GM19455 (cell line): ENCODE data around the gene SAXO1.
A peak's percentile ranks its signal among the peaks of the same experiment; 100 is the strongest.

ENCODE experiments used
- ATAC-seq: cut with Tn5 transposase; IDR thresholded peaks from one replicate; pipeline ENCODE4 v1.9.1; 2021; ENCODE audit not compliant: unreplicated experiment

SAXO1 gene

DNA sequence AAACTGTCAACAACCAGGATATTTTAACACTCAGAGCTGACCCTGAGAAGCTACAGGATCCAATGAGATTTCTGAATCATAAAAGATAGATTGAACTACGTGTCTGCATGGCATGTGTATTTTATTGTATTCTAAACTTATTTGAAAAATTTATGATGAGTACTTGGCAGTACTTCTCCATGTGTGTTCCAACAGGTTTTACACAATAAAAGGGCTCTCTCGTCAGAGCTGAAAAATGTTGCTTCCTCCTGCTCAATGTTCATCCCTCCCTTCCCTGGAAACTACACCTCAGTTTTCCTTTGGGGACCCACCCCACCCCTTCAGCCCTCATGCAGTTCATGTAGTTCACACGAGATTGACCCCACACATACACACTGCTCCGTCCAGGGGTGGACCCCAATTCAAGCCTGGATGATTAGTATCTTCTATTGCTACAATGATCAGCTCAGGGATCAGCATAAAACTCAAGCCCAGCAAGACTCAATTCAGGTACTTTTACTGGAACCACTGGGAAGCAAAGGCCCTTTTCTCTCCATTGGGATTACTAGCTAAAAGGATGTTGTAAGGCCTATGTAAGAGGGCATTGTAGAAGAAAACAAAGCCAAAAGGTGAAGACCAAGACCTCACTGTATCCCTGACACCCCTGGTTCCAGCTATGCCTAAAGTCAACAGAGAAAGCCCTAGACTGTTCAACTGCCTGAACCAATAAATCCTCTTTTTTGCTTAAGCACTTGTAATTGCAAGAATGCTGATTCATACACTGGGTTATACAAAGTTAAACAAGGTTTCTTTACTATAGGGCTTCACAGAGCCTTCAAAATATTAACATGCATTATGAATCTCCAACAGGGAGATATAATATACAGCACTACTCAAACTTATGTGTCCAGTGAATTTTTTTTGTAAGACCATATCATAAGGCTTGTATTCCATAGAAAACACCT lies 112.6 kb downstream of the SAXO1 start:
- no peak for ATAC-seq

DNA sequence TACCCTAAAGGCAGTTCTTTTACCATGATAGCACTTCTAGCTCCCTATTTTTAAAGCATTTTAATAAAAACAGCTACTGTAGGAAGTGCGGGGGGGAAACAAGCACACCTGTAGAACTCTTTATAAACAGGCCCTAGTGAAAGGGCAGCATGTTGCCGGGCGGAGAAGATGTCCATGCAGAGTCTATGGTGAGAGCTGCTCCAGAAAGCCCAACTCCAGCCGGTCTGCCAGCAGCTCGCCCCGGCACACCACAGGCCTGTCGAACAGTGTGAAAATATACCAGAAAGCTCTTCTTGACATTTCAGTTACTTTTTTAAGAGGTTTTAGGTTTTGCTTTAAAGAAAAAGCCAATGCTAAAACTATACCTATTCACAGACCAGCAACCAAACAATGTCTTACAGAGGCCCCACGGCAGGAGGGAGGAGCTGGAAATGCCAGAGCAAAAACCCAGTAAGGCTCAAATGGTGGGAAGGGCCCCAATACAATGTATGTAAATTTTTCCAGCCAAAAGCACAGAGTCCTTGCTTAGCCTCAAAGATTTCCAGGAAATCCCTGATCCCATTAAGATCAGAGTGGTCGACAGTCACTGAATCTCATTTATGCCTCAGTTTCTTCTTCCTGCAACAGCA lies 121.2 kb downstream of the SAXO1 start:
- ATAC-seq = no peak

DNA sequence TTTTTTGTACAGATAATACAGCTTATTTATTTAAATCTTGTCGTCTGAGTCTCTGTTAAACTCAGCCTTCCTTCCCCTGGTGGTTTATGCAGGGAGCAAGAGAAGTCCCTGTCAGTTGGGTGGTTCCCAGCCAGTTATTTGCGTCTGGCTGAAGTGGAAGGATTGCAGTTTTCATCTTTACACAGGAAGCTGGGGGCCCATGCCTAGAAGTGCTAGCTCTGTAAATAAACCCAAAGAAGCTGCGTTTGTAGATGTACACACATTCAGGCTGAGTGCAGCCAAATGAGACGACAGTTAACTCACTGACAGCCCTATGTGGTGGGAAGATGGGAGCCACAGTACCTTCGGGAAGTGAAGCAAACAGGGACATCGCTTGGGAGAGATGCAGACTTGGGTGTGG lies 122.1 kb downstream of the SAXO1 start:
- ATAC-seq = no peak

DNA sequence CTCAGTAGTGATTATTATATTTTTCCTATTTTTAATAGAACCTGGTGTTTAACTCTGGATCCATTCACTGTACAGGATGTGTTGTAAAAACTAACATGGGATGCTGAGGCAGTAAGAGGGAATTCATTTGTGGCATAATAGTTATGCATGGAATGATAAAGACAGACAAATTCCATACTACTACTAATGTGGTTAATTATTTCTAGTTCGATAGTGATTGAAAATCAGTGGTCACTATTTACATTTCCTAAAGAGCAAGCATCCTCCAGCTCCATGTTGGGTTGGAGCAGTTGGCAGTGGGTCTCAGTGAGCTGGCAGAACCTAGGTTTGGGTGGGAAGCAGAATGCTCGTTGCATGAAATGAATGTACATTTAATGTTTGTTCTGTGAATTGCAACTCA lies 122.6 kb downstream of the SAXO1 start:
- ATAC-seq = no peak

DNA sequence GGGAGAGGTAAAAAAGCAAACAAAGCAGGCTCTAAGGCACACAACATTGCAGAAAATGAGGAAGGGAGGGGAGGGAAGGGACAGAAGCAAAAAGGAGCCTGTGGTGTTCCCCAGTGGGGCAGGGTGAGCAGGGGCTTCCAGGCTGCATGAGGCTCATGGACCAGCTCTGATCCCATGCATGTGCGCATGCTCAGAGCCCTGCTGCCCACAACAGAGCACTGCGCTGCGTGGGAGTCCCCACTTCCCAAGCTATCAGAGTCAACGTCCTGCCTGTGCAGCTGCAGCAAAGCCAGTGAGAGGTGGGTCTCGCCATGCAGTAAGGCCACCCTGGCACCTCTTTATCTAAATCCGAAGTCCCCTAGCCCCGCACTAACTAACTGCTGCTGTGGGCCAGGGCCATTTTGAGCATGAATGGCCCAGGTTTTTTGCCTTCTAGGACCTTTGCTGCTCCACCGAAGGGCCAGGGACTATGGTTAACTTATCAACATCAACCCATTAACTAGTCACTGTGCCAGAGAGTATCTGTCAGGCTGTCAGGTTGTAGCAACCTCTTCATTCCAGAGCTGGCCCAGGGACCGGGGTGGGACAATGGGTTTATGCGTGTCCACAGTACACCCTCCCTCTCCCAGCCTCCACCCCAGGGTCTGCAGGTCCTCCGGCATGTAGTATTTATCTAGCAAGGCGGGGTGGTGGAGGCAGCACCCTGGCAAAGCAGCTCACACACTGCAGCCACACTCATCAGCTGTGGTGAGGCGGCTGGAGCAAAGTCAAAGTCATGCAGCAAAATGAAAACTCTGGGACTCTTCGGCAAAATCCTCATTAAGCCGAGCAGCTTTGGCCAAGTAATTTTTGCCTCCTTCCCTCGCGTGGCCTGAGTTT lies 123.6 kb downstream of the SAXO1 start:
- no peak for ATAC-seq

DNA sequence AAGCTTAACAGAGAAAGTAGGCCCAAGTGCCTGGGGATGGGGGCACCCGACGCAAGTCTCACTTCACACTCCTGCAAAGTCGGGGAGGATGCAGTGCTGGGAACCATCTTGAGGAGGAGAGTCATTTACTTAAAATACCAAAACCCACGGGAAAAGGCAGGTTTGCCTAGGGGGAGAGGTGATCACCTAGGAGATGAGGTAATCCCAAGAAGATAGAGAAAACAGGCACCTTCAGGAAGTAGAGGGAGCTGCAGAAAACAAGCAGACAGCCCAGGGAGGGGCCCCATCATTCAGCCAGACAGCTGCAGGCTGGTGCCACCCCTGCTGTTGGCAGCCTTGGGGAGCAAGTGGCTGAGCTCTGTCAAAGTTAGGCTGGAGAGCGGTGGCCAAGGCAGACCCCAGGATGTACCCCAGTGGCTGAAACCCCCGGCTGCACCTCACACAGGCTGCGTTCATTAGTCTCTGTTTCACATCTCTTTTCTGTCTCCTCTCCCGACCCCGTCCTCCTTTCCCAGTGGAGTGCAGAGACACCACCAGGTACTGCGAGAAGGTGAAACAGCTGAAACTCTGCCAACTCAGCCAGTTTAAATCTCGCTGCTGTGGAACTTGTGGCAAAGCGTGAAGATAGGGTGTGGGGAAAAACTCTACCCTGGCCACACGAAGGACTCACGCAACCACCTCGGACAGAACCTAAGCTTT lies 124.9 kb downstream of the SAXO1 start:
- no peak for ATAC-seq

DNA sequence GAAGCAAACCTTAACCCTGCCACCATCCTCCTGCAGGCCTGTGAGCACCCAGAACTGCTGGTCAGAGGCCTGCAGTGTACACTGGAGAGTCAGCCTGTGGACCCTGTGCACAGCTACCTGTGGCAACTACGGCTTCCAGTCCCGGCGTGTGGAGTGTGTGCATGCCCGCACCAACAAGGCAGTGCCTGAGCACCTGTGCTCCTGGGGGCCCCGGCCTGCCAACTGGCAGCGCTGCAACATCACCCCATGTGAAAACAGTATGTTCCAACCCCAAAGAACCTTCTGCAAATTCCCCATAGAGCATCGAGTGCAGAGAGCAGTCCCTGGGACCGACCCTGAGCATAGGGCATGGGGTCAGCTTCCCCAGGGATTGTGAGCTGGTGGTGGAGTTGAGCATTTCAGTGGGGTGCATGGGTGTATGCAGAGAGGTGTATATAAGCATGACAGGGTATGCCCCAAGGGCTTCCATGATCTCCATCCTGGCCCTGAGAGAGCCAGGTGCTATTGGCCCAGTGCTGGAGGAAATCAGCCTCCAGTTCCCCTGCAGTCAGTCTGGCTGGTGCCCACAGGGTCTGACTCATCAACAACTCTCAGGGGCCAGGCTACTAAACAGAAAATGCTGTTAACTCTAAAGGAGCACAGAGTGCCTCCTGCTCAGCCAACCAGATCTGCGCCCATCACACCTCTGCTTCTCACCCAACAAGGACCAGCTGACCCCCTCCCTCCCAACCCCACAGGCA lies 126.2 kb downstream of the SAXO1 start:
- ATAC-seq = no peak

DNA sequence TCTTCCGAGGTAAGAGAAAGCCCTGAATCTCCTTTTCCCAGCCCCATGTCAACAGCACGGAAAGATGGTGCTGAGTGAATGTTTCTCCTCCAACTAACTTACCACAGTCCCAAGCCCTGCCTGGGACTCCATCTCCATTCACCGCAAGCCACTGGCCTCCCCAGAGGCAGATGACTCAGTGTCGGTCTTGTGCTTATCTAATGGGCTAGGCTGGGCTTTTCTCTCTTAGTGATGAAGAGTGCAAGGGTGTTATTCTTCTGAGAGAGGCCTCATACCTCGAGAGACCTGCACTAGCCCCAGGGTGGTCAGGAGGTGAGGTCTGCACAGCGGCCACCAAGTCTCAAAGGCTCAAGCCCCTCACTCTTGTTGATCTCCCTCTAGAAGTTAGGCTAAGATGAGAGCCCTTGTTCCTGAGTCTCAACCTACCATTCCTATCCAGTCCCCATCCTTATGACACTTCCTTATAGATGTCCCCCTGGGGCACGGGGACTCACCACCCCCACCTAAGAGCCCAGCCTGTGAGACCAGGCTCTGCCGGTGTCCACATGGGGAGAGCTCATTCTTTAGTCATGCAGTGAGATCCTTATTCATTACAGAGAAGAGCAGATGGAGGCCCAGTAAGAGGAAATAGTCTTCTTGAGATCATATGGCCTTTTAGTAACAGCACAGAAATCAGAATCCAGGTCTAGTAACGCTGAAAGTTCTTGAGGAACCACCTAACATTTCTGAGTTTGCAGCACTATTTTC lies 127.0 kb downstream of the SAXO1 start:
- no peak for ATAC-seq

DNA sequence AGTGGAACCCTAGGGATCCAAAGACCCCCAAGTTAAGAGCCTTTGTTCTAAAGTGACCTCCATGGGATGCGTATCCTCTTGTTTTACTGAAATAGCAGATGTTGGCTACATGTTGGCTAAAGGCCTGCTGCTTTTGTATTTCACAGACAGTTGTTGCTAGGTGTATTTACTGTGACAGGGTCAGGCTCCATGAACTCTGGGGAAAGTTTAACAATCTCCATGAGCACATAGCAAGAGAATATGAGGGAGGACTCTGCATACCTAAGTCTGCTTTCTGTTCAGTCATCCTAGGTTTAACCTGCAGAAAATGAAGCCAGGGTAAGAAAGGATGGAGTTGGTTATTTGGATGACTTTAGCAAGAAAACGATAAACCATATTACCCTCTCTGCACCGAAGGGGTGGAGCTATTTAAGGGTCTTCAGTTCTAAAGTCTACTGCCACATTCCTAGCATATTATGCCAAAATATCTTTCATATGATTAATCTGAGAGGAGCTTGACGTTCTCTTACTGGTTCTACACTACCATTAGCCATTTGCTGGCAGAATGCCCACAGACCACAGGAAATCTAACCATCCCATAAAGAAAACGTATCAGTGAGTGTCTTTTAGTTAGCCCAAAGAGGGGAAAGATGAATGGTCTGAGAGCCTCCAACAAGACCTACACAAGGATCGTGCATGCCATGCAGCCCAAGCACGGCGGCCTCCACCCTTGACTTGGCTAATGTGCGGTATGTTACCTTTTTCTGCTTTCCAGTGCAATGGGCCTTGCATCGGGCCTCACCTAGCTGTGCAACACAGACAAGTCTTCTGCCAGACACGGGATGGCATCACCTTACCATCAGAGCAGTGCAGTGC lies 127.8 kb downstream of the SAXO1 start:
- ATAC-seq = no peak

DNA sequence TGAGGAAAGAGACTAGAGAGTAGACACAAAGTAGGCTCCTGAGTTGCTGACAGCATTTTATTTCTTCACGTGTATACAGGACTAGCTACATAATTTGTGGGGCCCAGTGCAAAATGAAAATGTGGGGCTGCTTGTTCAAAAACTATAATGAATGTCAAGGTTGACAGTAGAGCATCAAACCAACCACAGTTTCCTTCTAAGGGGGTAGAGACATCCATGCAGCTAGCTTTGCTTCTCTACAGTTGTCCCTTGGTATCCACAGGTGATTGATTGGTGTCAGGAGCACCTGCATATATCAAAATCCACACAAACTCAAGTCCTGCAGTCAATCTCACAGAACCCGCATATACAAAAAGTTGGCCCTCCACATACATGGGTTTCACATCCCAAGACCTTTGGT lies 129.6 kb downstream of the SAXO1 start:
- no peak for ATAC-seq

DNA sequence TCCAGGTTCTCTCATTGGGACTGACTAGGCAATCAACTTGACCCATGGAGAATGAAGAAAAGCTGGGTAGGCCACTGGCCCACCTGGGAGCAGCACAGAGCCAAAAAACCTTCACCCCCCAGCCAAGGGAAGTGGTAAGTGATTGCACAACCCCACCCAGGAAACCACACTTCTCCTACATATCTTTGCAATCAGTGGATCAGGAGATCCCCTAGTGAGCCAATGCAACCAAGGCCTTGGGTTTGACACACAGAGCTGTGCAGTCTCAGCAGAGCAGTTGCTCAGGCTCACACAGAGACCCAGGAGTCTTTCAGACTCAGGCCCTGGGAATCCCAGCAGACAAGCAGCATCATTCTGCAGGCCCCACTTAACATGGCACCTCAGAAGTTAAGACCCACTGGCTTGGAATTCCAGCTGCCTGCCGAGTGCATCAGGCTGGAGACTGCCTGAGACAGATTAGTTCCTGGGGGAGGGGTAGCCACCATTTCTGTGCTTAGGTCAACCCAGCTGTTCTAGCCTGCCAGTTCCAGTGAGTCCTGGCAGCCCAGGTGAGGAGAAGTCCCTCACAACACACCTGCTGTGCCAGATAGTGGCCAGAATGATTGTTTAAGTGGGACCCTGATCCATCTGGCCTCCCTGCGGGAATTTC lies 136.4 kb downstream of the SAXO1 start:
- ATAC-seq = no peak

DNA sequence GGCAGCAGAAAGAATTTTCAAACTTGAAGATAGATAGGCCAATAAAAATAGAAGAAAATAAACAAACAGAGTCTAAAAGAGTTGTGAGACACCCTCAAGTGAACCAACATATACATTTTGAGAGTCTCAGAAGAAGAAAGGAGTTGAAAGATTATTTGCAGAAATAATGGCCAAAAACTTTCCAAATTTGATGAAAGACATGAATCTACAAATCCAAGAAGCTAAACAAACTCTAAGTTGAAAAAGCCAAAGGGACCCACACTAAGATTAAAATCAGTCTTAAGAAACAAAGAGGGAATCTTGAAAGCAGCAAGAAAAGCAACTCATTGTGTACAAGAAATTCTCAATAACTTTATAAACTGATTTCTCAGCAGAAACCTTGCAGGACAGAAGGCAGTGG lies 137.0 kb downstream of the SAXO1 start:
- ATAC-seq = no peak

DNA sequence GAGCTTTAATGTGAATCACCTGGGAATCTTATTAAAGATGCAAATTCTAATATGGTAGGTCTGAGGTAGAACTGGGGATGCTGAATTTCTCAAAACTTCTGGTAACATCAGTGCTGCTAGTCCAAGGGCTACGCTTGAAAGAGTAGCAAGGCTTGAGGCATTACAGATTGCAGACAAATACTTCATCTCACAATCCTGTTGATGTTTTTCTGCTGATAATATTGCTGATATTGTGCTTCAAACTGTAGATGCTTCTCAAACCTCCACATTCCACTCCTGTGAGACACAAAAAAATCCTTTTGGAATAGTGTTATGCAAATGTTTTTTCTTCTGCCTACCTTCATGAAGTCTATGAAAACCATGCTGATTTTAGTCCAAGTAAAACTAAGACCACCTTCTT lies 139.5 kb downstream of the SAXO1 start:
- no peak for ATAC-seq

DNA sequence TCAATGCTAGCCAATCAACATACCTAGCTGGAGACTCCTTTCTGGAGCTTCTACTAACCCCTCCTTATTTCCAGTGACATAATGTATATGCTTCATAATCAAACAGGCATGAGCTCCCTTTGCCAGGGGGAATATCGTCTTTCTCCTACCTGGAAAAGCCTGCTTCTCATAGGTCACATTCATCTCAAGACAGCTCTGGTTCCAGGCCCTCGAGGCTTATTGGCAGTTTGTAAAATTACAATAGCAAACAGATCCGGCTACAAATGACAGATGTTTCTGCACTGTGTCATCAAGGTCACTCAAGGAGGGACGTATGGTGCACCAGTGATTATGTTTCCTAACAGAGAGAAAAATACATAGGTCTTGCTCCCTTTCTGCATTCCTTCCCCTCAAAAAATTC lies 140.0 kb downstream of the SAXO1 start:
- no peak for ATAC-seq

DNA sequence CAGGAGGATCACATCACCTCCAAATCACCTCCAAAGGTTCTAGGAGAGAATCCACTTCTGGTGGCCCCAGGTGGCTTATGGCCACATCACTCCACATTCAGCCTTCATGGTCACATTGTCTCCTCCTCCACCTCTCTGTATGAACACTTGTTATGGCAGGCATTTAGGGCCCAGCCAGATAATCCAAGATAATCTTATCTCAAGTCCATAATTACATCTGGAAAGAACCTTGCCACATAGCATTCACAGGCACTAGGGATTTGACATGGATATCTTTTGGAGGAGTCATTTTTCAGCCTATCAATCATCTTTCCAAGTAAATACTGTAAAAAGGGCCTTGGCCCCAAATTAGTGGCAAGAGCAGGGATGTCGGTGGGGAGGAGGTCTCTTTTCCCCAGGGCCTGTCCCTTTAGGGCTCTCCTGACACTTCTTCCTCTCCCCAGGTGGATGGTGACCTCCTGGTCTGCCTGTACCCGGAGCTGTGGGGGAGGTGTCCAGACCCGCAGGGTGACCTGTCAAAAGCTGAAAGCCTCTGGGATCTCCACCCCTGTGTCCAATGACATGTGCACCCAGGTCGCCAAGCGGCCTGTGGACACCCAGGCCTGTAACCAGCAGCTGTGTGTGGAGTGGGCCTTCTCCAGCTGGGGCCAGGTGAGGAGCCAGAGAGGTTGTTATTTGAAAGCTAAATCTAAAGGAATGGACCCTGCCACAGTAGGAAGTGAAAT lies 140.9 kb downstream of the SAXO1 start:
- no peak for ATAC-seq

DNA sequence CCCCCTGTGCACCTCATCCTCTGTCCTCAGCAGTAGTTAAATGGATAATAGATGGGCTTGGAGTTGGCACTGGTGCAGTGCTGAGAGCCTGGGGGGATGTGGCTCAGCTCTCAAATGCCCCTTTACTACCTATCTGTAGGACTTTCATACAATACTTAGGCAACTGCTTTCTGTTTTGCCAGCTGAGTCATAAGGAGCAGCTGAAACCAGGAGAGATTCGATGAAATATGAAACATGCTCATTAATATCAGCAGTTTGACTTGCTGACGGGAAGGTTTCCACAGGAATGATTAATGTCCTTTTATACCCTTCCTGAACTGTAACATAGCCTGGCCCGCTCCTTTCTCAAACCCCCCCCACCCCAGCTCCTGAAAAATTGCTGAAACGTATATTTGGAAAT lies 142.6 kb downstream of the SAXO1 start:
- ATAC-seq = peak; percentile 82

DNA sequence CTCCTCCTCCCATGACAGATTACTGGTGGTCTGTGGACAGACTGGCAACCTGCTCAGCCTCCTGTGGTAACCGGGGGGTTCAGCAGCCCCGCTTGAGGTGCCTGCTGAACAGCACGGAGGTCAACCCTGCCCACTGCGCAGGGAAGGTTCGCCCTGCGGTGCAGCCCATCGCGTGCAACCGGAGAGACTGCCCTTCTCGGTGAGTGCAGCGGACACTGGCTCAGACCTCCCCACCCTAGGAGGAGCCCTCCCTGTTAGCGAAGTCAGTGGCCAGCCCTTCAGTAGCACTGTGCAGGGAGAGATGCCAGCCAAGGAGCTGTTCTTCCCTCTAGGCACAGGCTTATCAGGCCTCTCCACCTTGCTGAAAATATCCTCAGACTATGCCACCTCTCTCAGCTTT lies 143.5 kb downstream of the SAXO1 start:
- no peak for ATAC-seq
